Left lung (tissue), 10 donors: Measurements from ENCODE around the gene ITGA11. TPM values are rescaled to one million over a fixed set of nuclear protein-coding genes. Genes with fewer than 3 reads are reported as not detected.

Experiments
- ATAC-seq: fragments of 200-7000 bp; cut with Tn5 transposase; one replicate; pipeline ENCODE4 v1.9.1; 2020; ENCODE audit warnings: moderate library complexity
- DNase-seq, 4 donors: peaks; one replicate each; pipeline ENCODE4 v3.0.0-alpha.2; 2013 to 2020
- H3K27ac ChIP-seq, 2 donors: fragments of 200-600 bp; sonication (generic) in 1 of 2; one replicate each; pipeline versions ENCODE4 v1.5.0 to v1.8.0; 2020 to 2021
- H3K27me3 ChIP-seq, 2 donors: fragments of 200-600 bp; sonication (generic) in 1 of 2; one replicate each; pipeline versions ENCODE4 v1.5.0 to v1.8.0; 2020 to 2021
- H3K36me3 ChIP-seq, 2 donors: fragments of 200-600 bp; sonication (generic) in 1 of 2; one replicate each; pipeline versions ENCODE4 v1.5.0 to v1.8.0; 2020 to 2021
- H3K4me1 ChIP-seq, 2 donors: fragments of 200-600 bp; one replicate each; pipeline ENCODE4 v1.8.0; 2021
- H3K4me3 ChIP-seq, 2 donors: fragments of 200-600 bp; sonication (generic) in 1 of 2; one replicate each; pipeline versions ENCODE4 v1.5.0 to v1.8.0; 2020 to 2021; ENCODE audit warnings: mild to moderate bottlenecking in 1 of 2
- H3K9me3 ChIP-seq, 2 donors: fragments of 200-600 bp; sonication (generic) in 1 of 2; one replicate each; pipeline versions ENCODE4 v1.5.0 to v1.8.0; 2020 to 2021
- CTCF ChIP-seq, 2 donors: fragments of 200-600 bp; sonication (generic) in 1 of 2; IDR thresholded peaks; one replicate each; pipeline versions ENCODE4 v1.5.0 to v1.8.0; 2021; ENCODE audit warnings: antibody characterized with exemption in 2 of 2
- intact Hi-C, 2 donors: fragments of 100-400 bp; cut with DNase I; formaldehyde crosslinking; loops; one replicate each; pipeline versions ENCODE4 v1.11.2 to v1.14.2; 2022
- polyA plus RNA-seq, 6 donors: library from polyadenylated mRNA; unstranded; fragments of 120-200 nt; gene quantifications; one replicate each; pipeline ENCODE4 v1.2.1, GENCODE V29; 2013; ENCODE audit not compliant: insufficient read length in 6 of 6
- total RNA-seq, 2 donors: library from RNA; stranded (reverse); fragmentation: NEBNext Ultra II Directional; extraction: Animal tissue kit (Norgen Biotek cat#: 25700); gene quantifications; one replicate each; pipeline ENCODE4 v1.2.1, GENCODE V29; 2021
- donor health status: DM: no; HTN: yes; CAD: no.
- donor health status: DM: no; HTN: no; CAD: no.

ITGA11 gene
- total and polyA plus RNA-seq, 8 donors = 1.1 to 7.3 (median 1.8) TPM

GRCh38 chr15:68317281-68318007, 114.5 kb downstream of the ITGA11 start:
- TF ChIP-seq CTCF (IDR thresholded peaks at IDR 0.05) = no peak
- Histone ChIP-seq H3K27me3 (no peaks in the 10 kb centered on the region), H3K27ac (no peak overlapping the region), H3K4me3 (no peak overlapping the region), H3K36me3 (no peaks in the 10 kb centered on the region), H3K4me1 (no peaks in the 10 kb centered on the region), H3K9me3 (no peaks in the 10 kb centered on the region)
- peak in 2 of 4 donors; percentile 9 to 42 for DNase-seq
- ATAC-seq = no peak
- intact Hi-C loops = no loop called here

- no peaks in the 10 kb centered on the region for H3K36me3 ChIP-seq
- H3K9me3 ChIP-seq = no peaks in the 10 kb centered on the region
- DNase-seq (peak in 2 of 4 donors; percentile 20 to 61), ATAC-seq (no peak)
- no peak overlapping the region for H3K4me3 ChIP-seq
- intact Hi-C loops = no loop called here
- H3K27me3 ChIP-seq = no peaks in the 10 kb centered on the region
- H3K4me1 ChIP-seq = no peaks in the 10 kb centered on the region
- TF ChIP-seq CTCF (IDR thresholded peaks at IDR 0.05) = no peak
- no peak overlapping the region for H3K27ac ChIP-seq
These were observed 115.7 kb downstream of the ITGA11 start for GRCh38 chr15:68316061-68316804.

DNA sequence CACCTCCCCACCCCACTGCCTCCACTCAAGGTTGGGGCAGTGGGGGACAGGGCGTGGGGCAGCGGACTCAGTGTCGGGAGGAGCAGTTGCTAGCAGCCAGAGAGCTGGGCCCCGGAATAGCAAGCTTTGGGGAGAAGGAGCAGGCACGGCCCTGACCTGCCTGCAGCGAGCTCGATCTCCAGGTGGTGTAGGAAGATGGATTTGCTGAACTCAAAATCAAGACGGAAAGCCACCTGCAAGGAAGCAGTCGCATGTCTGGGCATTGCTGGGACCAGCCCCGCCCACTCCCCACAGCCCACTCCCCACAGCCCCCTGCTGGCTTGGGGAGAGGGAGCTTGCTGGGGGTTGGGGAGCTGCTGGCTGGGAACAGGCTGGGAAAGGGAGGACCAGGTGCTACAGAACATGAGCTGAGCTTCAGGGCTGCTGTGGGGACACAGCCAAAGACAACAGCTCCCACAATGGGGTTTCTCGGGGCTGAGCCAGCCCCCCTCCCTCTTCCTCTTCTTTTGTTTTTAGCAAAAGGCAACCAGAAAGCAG, 116.4 kb downstream of the ITGA11 start:
- no peak overlapping the region for H3K27ac ChIP-seq
- TF ChIP-seq CTCF (IDR thresholded peaks at IDR 0.05) = no peak
- DNase-seq = peak in 2 of 4 donors; percentile 21 to 65
- H3K36me3 ChIP-seq = no peaks in the 10 kb centered on the region
- intact Hi-C loops = no loop called here
- no peaks in the 10 kb centered on the region for H3K9me3 ChIP-seq
- no peak for ATAC-seq
- H3K4me1 ChIP-seq = no peaks in the 10 kb centered on the region
- no peaks in the 10 kb centered on the region for H3K27me3 ChIP-seq
- H3K4me3 ChIP-seq = no peak overlapping the region

DNA sequence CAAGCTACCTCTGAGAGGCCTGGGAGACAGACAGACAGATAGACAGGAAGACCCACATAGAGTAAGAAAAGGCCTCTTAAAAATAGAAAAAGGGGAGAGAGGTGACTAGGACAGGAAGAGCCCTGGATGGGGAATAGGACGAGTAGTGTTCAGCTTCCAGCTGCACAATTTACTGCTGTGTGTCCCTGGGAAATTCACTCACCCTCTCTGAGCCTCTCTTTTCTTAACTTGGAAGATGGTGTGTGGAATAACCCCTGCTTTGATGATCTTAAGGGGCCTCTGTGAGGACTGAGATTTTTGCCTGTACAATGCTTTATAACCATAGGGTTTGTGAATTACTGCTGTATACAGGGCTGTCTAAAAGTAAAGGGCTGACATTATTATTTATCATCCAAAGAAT, 116.9 kb downstream of the ITGA11 start:
- no peak overlapping the region for H3K4me3 ChIP-seq
- no peaks in the 10 kb centered on the region for H3K4me1 ChIP-seq
- no peaks in the 10 kb centered on the region for H3K36me3 ChIP-seq
- no peak overlapping the region for H3K27ac ChIP-seq
- intact Hi-C loops = no loop called here
- DNase-seq = no peak
- no peaks in the 10 kb centered on the region for H3K27me3 ChIP-seq
- no peak for TF ChIP-seq CTCF (IDR thresholded peaks at IDR 0.05)
- no peak for ATAC-seq
- H3K9me3 ChIP-seq = no peaks in the 10 kb centered on the region

DNA sequence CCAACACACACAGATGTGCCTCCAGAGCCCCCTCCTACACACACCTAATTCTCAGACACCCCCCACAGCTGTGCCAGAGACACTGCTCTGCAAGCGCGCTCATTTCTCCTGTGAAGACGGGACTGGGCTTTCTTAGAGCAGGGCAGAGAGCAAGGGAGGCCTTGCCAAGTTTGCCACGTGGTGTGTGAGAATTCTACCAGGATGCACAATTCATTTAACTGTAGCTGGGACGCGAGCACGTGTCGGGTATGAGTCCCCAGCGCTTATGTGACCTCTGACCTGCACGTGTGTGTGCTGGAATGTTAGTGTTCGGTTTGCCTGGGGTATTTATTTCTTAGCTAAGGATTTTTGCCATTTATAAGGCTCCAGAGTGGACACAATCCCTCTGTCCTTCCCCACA, 117.4 kb downstream of the ITGA11 start:
- no peak for TF ChIP-seq CTCF (IDR thresholded peaks at IDR 0.05)
- no peak for ATAC-seq
- intact Hi-C loops = no loop called here
- Histone ChIP-seq H3K4me3 (no peak overlapping the region), H3K4me1 (no peaks in the 10 kb centered on the region), H3K9me3 (no peaks in the 10 kb centered on the region), H3K27ac (no peak overlapping the region), H3K27me3 (no peaks in the 10 kb centered on the region), H3K36me3 (no peaks in the 10 kb centered on the region)
- DNase-seq = peak in 2 of 4 donors; percentile 13 to 17
